GM18907 (cell line): ENCODE results near the gene LRRC4B.
"Not testable (repeated sequence)": the region's sequence is repeated elsewhere in the genome, so short reads cannot be mapped to it uniquely, and the experiment has no call there.

Experiments
- ATAC-seq: cut with Tn5 transposase; IDR thresholded peaks from one replicate; pipeline ENCODE4 v1.9.1; 2021; ENCODE audit warnings: mild to moderate bottlenecking, moderate library complexity; ENCODE audit not compliant: unreplicated experiment

Gene LRRC4B

GRCh38 chr19:50567882-50568727 is at the start of gene LRRC4B:
Gene LRRC4B (minus strand): TSS chr19:50568435. CDS start chr19:50548838, 19,597 bp downstream.
- ATAC-seq: no peak

GRCh38 chr19:50612504-50613404 is 44.5 kb upstream of the LRRC4B start:
- not testable (repeated sequence) for ATAC-seq

GRCh38 chr19:50607874-50608785 is 39.9 kb upstream of the LRRC4B start:
- ATAC-seq: no peak

- ATAC-seq: no peak
These were observed 39.2 kb upstream of the LRRC4B start for GRCh38 chr19:50607388-50607787.

- ATAC-seq: not testable (repeated sequence)
These were observed 38.0 kb upstream of the LRRC4B start for GRCh38 chr19:50606059-50606836.

GRCh38 chr19:50604264-50605073 is 36.2 kb upstream of the LRRC4B start:
- ATAC-seq: not testable (repeated sequence)

- no peak for ATAC-seq
These were observed 34.7 kb upstream of the LRRC4B start for GRCh38 chr19:50602935-50603334.

- ATAC-seq: no peak
These were observed 34.3 kb upstream of the LRRC4B start for GRCh38 chr19:50602496-50602895.

- no peak for ATAC-seq
These were observed 33.8 kb upstream of the LRRC4B start for GRCh38 chr19:50602089-50602422.

- no peak for ATAC-seq
These were observed 33.3 kb upstream of the LRRC4B start for GRCh38 chr19:50601407-50602088.

GRCh38 chr19:50599427-50599826 is 31.2 kb upstream of the LRRC4B start:
- no peak for ATAC-seq

- no peak for ATAC-seq
These were observed 22.0 kb upstream of the LRRC4B start for GRCh38 chr19:50590191-50590590.

- ATAC-seq: not testable (repeated sequence)
These were observed 13.8 kb upstream of the LRRC4B start for GRCh38 chr19:50581795-50582660.

- no peak for ATAC-seq
These were observed 12.9 kb upstream of the LRRC4B start for GRCh38 chr19:50580970-50581634.

- no peak for ATAC-seq
These were observed 12.0 kb upstream of the LRRC4B start for GRCh38 chr19:50580240-50580639.

GRCh38 chr19:50576769-50577168 is 8.5 kb upstream of the LRRC4B start:
- not testable (repeated sequence) for ATAC-seq
